ENCODE data around the gene LTA. TPM values are rescaled to one million over a fixed set of nuclear protein-coding genes. Genes with fewer than 3 reads are reported as not detected.

Gene LTA
- polyA plus RNA-seq, 1 of the 3 experiments (the other 2 are of a cell fraction) = not detected

DNA sequence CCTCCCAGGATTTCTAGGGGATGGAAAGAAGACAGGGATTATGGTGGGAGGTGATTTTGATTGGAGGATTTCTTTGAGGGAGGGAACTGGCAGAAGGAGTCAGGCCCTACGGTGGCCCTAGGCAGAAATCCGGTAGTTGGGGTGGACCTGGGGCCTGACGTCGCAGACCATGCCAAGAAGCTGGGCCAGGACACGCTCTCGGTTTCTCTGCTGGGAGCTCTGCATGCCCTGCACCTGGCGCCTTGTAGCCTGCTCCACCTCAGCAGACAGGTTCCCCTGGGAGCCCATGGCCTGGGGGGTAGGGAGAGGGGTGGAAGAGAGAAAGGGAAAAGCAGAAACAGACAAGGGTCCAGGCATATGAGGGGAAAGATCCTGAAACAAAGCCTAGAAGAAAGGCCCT, 26.8 kb upstream of the LTA start (continued):
- TF ChIP-seq EP300 (IDR thresholded peaks at IDR 0.05; ENCODE audit: borderline replicate concordance in 1 of 2, low read depth in 1 of 2, low read length in 1 of 2) (no peak), TCF12 (IDR thresholded peaks at IDR 0.05) (no peak), FOSL2 (IDR thresholded peaks at IDR 0.05; ENCODE audit: borderline replicate concordance, low read depth) (no peak), ELF1 (IDR thresholded peaks at IDR 0.05) (no peak)
- TF ChIP-seq, protein P1, sequence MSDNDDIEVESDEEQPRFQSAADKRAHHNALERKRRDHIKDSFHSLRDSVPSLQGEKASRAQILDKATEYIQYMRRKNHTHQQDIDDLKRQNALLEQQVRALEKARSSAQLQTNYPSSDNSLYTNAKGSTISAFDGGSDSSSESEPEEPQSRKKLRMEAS (IDR thresholded peaks at IDR 0.05; ENCODE audit: low read depth) = no peak
- TF ChIP-seq, protein P2, sequence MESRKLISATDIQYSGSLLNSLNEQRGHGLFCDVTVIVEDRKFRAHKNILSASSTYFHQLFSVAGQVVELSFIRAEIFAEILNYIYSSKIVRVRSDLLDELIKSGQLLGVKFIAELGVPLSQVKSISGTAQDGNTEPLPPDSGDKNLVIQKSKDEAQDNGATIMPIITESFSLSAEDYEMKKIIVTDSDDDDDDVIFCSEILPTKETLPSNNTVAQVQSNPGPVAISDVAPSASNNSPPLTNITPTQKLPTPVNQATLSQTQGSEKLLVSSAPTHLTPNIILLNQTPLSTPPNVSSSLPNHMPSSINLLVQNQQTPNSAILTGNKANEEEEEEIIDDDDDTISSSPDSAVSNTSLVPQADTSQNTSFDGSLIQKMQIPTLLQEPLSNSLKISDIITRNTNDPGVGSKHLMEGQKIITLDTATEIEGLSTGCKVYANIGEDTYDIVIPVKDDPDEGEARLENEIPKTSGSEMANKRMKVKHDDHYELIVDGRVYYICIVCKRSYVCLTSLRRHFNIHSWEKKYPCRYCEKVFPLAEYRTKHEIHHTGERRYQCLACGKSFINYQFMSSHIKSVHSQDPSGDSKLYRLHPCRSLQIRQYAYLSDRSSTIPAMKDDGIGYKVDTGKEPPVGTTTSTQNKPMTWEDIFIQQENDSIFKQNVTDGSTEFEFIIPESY (IDR thresholded peaks at IDR 0.05; ENCODE audit: borderline replicate concordance, low read depth) = no peak

DNA sequence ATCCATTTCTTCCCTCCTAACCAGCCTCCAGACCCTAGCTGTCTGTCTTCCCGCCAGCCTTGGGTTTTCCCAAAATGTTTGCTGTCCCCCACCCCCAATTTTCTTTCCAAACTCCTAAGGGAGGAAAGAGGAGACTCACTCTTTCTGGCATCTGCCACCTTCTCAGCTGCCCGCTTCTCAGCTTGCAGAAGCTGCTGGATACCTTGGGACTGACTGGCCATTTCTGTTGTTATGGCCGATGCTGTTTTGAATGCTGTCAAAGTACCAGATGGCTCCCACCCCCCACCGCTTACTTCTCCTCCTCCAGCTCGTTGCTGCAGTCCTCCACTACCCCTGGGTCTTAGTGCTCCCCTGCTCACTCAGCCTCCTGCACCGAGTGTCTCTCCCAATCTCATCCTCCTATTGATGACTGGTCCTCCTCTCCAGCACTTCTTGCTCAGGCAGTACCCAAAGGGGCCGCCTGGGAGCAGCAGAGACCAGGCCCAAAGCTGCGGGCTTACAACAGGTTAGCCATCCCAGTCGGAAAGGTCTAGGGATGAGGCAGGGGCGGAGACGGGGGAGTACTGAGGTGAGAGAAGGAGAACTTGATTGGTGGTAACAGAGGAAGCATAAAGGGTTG, 25.6 kb upstream of the LTA start, which contains the start of gene ATP6V1G2:
Gene ATP6V1G2, minus strand, starts transcription at position 270 of the 619 bp plus-strand sequence. Its CDS starts 49 bp downstream, at position 221.
- DNase-seq = peak; percentile 78
- peaks cover 18% of the 10 kb centered on the region for H3F3A ChIP-seq (replicated peaks; ENCODE audit: insufficient read depth)
- H3K4me2 ChIP-seq = peak within 1 kb of the TSS; percentile 92
- peak within 1 kb of the TSS; percentile 52 to 77 for H3K4me3 ChIP-seq (ENCODE audit: low read depth in 2 of 2, low read length in 1 of 2)
- H3K27me3 ChIP-seq (ENCODE audit: insufficient read depth) = no peaks in the 10 kb centered on the region
- peak within 1 kb of the TSS; percentile 88 for H3K9ac ChIP-seq
- H3K36me3 ChIP-seq (replicated peaks in 1 of 2; ENCODE audit: control insufficient read depth in 1 of 2, insufficient read depth in 2 of 2, low read length in 1 of 2) = peaks cover 5 to 19% of the 10 kb centered on the region in 2 experiments
- H3K27ac ChIP-seq (ENCODE audit: low read depth in 2 of 2, low read length in 1 of 2) = peak within 1 kb of the TSS; percentile 68 to 74
- WGBS (ENCODE audit: low lambda C conversion rate) = 11% methylated on average over 11 of the region's 11 CpGs
- POLR2A ChIA-PET = interaction anchor here (0.7 to 2.4 kb wide), 6 partner anchors 8 to 1425 kb away, joined by 3 to 18 read pairs (median 4); partner anchors contain the start of gene DDAH2
- H3K9me3 ChIP-seq = no peaks in the 10 kb centered on the region
- H4K20me1 ChIP-seq (ENCODE audit: insufficient read depth) = no peaks in the 10 kb centered on the region
- peak within 1 kb of the TSS; percentile 87 for H2AFZ ChIP-seq (ENCODE audit: low read depth)
- peaks cover 8 to 11% of the 10 kb centered on the region in 2 experiments; a peak in 3 of 4 replicates for H3K4me1 ChIP-seq (ENCODE audit: control insufficient read depth in 1 of 2, insufficient read depth in 2 of 2, low read depth in 1 of 2, low read length in 1 of 2)
- CTCF ChIA-PET = interaction anchor here (0.5 to 11.9 kb wide), 39 partner anchors 9 to 644 kb away, joined by 3 to 301 read pairs (median 4); partner anchors contain the start of genes DXO, EHMT2, GPANK1 and LST1
- H3K79me2 ChIP-seq (ENCODE audit: insufficient read depth) = peaks cover 50% of the 10 kb centered on the region
- no peaks in the 10 kb centered on the region for H3K9me2 ChIP-seq
- TF ChIP-seq, protein P3, sequence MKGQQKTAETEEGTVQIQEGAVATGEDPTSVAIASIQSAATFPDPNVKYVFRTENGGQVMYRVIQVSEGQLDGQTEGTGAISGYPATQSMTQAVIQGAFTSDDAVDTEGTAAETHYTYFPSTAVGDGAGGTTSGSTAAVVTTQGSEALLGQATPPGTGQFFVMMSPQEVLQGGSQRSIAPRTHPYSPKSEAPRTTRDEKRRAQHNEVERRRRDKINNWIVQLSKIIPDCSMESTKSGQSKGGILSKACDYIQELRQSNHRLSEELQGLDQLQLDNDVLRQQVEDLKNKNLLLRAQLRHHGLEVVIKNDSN (IDR thresholded peaks at IDR 0.05; ENCODE audit: borderline replicate concordance, low read depth) = no peak
- TF ChIP-seq RFX5 (IDR thresholded peaks at IDR 0.05; ENCODE audit: low read length) = no peak; the same call in 1 of the 2 replicates
- TF ChIP-seq, protein P1 (IDR thresholded peaks at IDR 0.05; ENCODE audit: low read depth) = peak; percentile 72
- TF ChIP-seq POLR2AphosphoS5 (IDR thresholded peaks at IDR 0.05; ENCODE audit: low read depth, low read length) = 0 out of 2 replicates have a peak, but pooled peaks have one; percentile 23
- TF ChIP-seq TCF12 (IDR thresholded peaks at IDR 0.05) = peak; percentile 27; the same call in 1 of the 2 replicates
- peak; percentile 41; the same call in 1 of the 2 replicates for TF ChIP-seq YY1 (IDR thresholded peaks at IDR 0.05; ENCODE audit: low read depth)
- TF ChIP-seq EZH2phosphoT487 (IDR thresholded peaks at IDR 0.05; ENCODE audit: borderline replicate concordance, low read depth) = no peak
- no peak for TF ChIP-seq EP300 (IDR thresholded peaks at IDR 0.05; ENCODE audit: borderline replicate concordance in 1 of 2, low read depth in 1 of 2, low read length in 1 of 2)
- TF ChIP-seq, protein P2 (IDR thresholded peaks at IDR 0.05; ENCODE audit: borderline replicate concordance, low read depth) = no peak
- no peak for TF ChIP-seq FOXM1 (IDR thresholded peaks at IDR 0.05; ENCODE audit: low read depth)
- TF ChIP-seq, protein P4, sequence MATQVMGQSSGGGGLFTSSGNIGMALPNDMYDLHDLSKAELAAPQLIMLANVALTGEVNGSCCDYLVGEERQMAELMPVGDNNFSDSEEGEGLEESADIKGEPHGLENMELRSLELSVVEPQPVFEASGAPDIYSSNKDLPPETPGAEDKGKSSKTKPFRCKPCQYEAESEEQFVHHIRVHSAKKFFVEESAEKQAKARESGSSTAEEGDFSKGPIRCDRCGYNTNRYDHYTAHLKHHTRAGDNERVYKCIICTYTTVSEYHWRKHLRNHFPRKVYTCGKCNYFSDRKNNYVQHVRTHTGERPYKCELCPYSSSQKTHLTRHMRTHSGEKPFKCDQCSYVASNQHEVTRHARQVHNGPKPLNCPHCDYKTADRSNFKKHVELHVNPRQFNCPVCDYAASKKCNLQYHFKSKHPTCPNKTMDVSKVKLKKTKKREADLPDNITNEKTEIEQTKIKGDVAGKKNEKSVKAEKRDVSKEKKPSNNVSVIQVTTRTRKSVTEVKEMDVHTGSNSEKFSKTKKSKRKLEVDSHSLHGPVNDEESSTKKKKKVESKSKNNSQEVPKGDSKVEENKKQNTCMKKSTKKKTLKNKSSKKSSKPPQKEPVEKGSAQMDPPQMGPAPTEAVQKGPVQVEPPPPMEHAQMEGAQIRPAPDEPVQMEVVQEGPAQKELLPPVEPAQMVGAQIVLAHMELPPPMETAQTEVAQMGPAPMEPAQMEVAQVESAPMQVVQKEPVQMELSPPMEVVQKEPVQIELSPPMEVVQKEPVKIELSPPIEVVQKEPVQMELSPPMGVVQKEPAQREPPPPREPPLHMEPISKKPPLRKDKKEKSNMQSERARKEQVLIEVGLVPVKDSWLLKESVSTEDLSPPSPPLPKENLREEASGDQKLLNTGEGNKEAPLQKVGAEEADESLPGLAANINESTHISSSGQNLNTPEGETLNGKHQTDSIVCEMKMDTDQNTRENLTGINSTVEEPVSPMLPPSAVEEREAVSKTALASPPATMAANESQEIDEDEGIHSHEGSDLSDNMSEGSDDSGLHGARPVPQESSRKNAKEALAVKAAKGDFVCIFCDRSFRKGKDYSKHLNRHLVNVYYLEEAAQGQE (IDR thresholded peaks at IDR 0.05; ENCODE audit: low read depth, low read length) = no peak
- TF ChIP-seq SMC3 (IDR thresholded peaks at IDR 0.05; ENCODE audit: low read depth, low read length) = peak; percentile 89
- TF ChIP-seq RCOR1 (IDR thresholded peaks at IDR 0.05; ENCODE audit: low read length) = peak; percentile 72
- TF ChIP-seq GABPA (IDR thresholded peaks at IDR 0.05; ENCODE audit: low read depth) = peak; percentile 70
- peak; percentile 79; the same call in 1 of the 2 replicates for TF ChIP-seq SIN3A (IDR thresholded peaks at IDR 0.05; ENCODE audit: borderline replicate concordance, low read depth, low read length)
- no peak for TF ChIP-seq RXRA (IDR thresholded peaks at IDR 0.05; ENCODE audit: borderline replicate concordance, low read depth)
- no peak for TF ChIP-seq ELF1 (IDR thresholded peaks at IDR 0.05)
- TF ChIP-seq JUND (IDR thresholded peaks at IDR 0.05) = no peak
- no peak for TF ChIP-seq NRF1 (IDR thresholded peaks at IDR 0.05; ENCODE audit: low read depth, low read length)
- TF ChIP-seq FOSL2 (IDR thresholded peaks at IDR 0.05; ENCODE audit: borderline replicate concordance, low read depth) = no peak
- no peak for TF ChIP-seq NFIC (IDR thresholded peaks at IDR 0.05; ENCODE audit: borderline replicate concordance)
